GM19438 (cell line): ENCODE results near the gene NXF2B.
"Not testable (repeated sequence)": the region's sequence is repeated elsewhere in the genome, so short reads cannot be mapped to it uniquely, and the experiment has no call there.

Source experiments
- ATAC-seq: cut with Tn5 transposase; IDR thresholded peaks from one replicate; pipeline ENCODE4 v1.9.1; 2021; ENCODE audit warnings: low read depth; ENCODE audit not compliant: unreplicated experiment

NXF2B gene

DNA sequence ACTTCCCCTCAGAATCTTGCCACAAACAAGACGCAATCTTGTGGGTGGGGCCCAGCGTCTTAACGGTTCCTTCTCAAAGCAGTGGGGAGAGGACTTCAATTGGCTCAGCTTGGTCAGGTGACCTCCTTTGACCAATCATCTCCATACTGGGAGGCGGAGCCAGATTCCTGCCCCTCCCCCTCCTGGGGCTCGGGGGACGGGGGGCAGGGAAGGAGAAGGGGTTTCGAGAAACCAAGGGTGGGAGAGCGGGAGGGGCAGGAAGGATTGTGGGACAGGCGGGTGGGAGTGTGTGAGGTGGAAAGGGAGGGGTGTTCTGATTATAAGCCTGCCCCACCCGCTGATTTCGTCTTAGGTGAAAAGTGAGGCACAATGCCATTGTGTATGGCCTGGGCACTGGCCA is at the start of gene NXF2B:
TSS of gene NXF2B (minus strand) at position 101 of the 400 bp plus-strand sequence. CDS start 59,972 bp downstream, outside the sequence.
- ATAC-seq = not testable (repeated sequence)

DNA sequence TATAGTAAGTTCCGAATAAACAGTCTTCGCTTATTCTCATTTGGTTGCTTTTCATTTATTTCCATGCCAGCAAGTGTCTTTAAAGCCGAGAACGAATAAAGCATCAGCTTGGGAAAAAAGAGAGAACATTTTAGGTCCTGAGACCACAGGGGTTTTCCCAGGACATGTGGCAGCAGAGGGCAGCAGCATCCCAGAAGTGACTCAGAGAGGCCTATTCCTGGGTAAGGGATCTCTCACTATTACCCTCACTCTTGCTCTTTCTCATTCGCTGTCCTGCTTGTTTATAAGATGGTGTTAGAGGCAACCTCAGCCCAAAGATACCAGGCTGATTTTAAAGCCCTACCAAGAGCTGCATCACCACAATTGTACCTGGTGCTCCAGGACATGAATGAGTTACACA is 39.0 kb upstream of the NXF2B start:
- ATAC-seq = not testable (repeated sequence)

- not testable (repeated sequence) for ATAC-seq
These were observed 32.0 kb upstream of the NXF2B start, which contains the start of gene TCP11X2 for GRCh38 chrX:102471762-102472220. TSS of gene TCP11X2 (minus strand) at chrX:102471812.

- not testable (repeated sequence) for ATAC-seq
These were observed 30.4 kb upstream of the NXF2B start for GRCh38 chrX:102470215-102470614.

- ATAC-seq = not testable (repeated sequence)
These were observed 18.8 kb upstream of the NXF2B start for GRCh38 chrX:102458615-102459014.

GRCh38 chrX:102414493-102414892 is 25.3 kb downstream of the NXF2B start:
- ATAC-seq = not testable (repeated sequence)

DNA sequence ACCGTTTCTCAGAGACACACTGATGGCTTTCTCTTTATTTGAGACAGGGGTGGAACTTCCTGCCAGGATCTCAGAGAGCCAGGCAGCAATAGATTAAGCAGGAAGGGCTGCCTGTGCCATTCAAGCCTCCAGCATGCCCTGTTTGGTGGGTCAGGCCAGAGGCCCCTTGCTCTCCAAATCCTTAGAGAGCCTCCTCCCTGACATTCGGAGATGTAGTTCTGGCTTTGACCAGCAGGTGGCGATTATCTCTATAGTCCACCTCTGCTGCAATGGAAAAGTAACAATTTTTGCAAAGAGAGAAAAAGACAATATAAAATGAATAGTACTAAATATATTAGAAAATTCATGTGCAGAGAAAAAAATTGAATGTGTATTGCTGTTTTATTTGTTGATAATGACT is 93.9 kb downstream of the NXF2B start:
- peak; percentile 70 for ATAC-seq

- ATAC-seq = no peak
These were observed 97.9 kb downstream of the NXF2B start for GRCh38 chrX:102341867-102342266.

GRCh38 chrX:102339312-102340298 is 100.2 kb downstream of the NXF2B start:
- ATAC-seq = peak; percentile 80

DNA sequence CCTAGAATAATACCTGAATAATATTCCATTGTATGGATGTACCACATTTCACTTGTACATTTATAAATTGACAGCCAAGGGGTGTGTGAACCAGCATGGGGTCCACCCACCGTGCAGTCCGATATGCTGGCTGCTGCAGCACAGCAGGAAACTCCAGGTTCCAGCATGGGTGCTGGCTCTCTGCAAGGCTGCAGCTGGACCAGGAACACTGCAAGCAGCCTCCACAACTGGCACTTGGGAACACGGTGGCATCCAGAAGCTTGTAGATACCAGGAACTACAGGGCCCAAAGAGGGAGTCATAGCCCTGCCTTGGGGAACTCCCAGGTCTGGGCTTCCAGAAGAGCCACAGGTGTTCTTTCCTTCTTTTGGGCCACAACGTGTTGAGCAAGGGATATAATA is 101.6 kb downstream of the NXF2B start:
- no peak for ATAC-seq
